Activated T-helper 17 cell treated with anti-CD3 and anti-CD28 coated beads, Interleukin-2, amount 50 U/mL, for 72 hours (primary cell): ENCODE measurements around the gene ENC1. TPM values are rescaled to one million over a fixed set of nuclear protein-coding genes. Genes with fewer than 3 reads are reported as not detected.

ENCODE experiments used
- ATAC-seq: fragments of 150-1000 bp; cut with Tn5 transposase; replicated peaks from 2 replicates; pipeline ENCODE4 v1.10.0; 2021; ENCODE audit warnings: mild to moderate bottlenecking, moderate library complexity
- H3K27ac Mint-ChIP-seq: one replicate; pipeline ENCODE4 v1.8.0; 2022; ENCODE audit warnings: mixed read lengths
- H3K27me3 Mint-ChIP-seq: one replicate; pipeline ENCODE4 v1.8.0; 2022; ENCODE audit warnings: mixed read lengths
- H3K36me3 Mint-ChIP-seq: one replicate; pipeline ENCODE4 v1.8.0; 2022; ENCODE audit warnings: low read depth, mild to moderate bottlenecking, mixed read lengths
- H3K4me1 Mint-ChIP-seq: one replicate; pipeline ENCODE4 v1.8.0; 2022; ENCODE audit warnings: mixed read lengths
- H3K4me3 Mint-ChIP-seq: one replicate; pipeline ENCODE4 v1.8.0; 2022; ENCODE audit warnings: mild to moderate bottlenecking, mixed read lengths
- H3K9me3 Mint-ChIP-seq: one replicate; pipeline ENCODE4 v1.8.0; 2022; ENCODE audit warnings: mixed read lengths
- total RNA-seq, 2 donors: library from RNA; stranded (reverse); gene quantifications; one replicate each; pipeline ENCODE4 v1.2.3, GENCODE V29; 2022

ENC1 gene
- total RNA-seq, 2 donors from 2014 or later: 0.42 to 0.89 TPM

- Mint-ChIP-seq H3K4me1 (no peaks in the 10 kb centered on the region), H3K4me3 (no peak overlapping the region), H3K36me3 (no peaks in the 10 kb centered on the region), H3K27me3 (peaks cover 16% of the 10 kb centered on the region), H3K9me3 (no peaks in the 10 kb centered on the region), H3K27ac (no peak overlapping the region)
- ATAC-seq: no peak
Observed at GRCh38 chr5:74667396-74667795, 26.9 kb upstream of the ENC1 start.

GRCh38 chr5:74665816-74666215 is 25.3 kb upstream of the ENC1 start:
- H3K27ac Mint-ChIP-seq: no peak overlapping the region
- no peaks in the 10 kb centered on the region for H3K36me3 Mint-ChIP-seq
- peaks cover 17% of the 10 kb centered on the region for H3K27me3 Mint-ChIP-seq
- H3K4me3 Mint-ChIP-seq: no peak overlapping the region
- ATAC-seq: no peak
- H3K4me1 Mint-ChIP-seq: no peaks in the 10 kb centered on the region
- no peaks in the 10 kb centered on the region for H3K9me3 Mint-ChIP-seq

GRCh38 chr5:74665273-74665672 is 24.7 kb upstream of the ENC1 start:
- no peaks in the 10 kb centered on the region for H3K9me3 Mint-ChIP-seq
- no peaks in the 10 kb centered on the region for H3K36me3 Mint-ChIP-seq
- no peak overlapping the region for H3K27ac Mint-ChIP-seq
- peaks cover 20% of the 10 kb centered on the region for H3K27me3 Mint-ChIP-seq
- no peak overlapping the region for H3K4me3 Mint-ChIP-seq
- no peak for ATAC-seq
- no peaks in the 10 kb centered on the region for H3K4me1 Mint-ChIP-seq

GRCh38 chr5:74664551-74664950 is 24.0 kb upstream of the ENC1 start:
- Mint-ChIP-seq H3K9me3 (no peaks in the 10 kb centered on the region), H3K36me3 (no peaks in the 10 kb centered on the region), H3K27ac (no peak overlapping the region), H3K4me1 (no peaks in the 10 kb centered on the region), H3K27me3 (peaks cover 19% of the 10 kb centered on the region), H3K4me3 (no peak overlapping the region)
- no peak for ATAC-seq

- no peaks in the 10 kb centered on the region for H3K36me3 Mint-ChIP-seq
Observed at GRCh38 chr5:74660873-74661272, 20.3 kb upstream of the ENC1 start.

GRCh38 chr5:74660140-74660539 is 19.6 kb upstream of the ENC1 start:
- Mint-ChIP-seq H3K4me1 (no peaks in the 10 kb centered on the region), H3K27me3 (peaks cover 21% of the 10 kb centered on the region), H3K27ac (no peak overlapping the region)

More at GRCh38 chr5:74660873-74661272, 20.3 kb upstream of the ENC1 start:
- Mint-ChIP-seq H3K27me3 (peaks cover 21% of the 10 kb centered on the region), H3K9me3 (no peaks in the 10 kb centered on the region), H3K4me3 (no peak overlapping the region), H3K4me1 (no peaks in the 10 kb centered on the region), H3K27ac (no peak overlapping the region)
- no peak for ATAC-seq

GRCh38 chr5:74659172-74659571 is 18.6 kb upstream of the ENC1 start:
- Mint-ChIP-seq H3K9me3 (no peaks in the 10 kb centered on the region), H3K4me3 (no peak overlapping the region), H3K4me1 (no peaks in the 10 kb centered on the region), H3K27me3 (peaks cover 21% of the 10 kb centered on the region), H3K36me3 (no peaks in the 10 kb centered on the region), H3K27ac (no peak overlapping the region)
- ATAC-seq: no peak

More at GRCh38 chr5:74660140-74660539, 19.6 kb upstream of the ENC1 start:
- no peaks in the 10 kb centered on the region for H3K36me3 Mint-ChIP-seq
- ATAC-seq: no peak
- H3K9me3 Mint-ChIP-seq: no peaks in the 10 kb centered on the region
- no peak overlapping the region for H3K4me3 Mint-ChIP-seq

- Mint-ChIP-seq H3K27me3 (peaks cover 12% of the 10 kb centered on the region), H3K36me3 (no peaks in the 10 kb centered on the region), H3K4me3 (no peak overlapping the region), H3K9me3 (no peaks in the 10 kb centered on the region), H3K27ac (no peak overlapping the region), H3K4me1 (no peaks in the 10 kb centered on the region)
- no peak for ATAC-seq
Observed at GRCh38 chr5:74657165-74657564, 16.6 kb upstream of the ENC1 start.

- peaks cover 6% of the 10 kb centered on the region for H3K27me3 Mint-ChIP-seq
- no peaks in the 10 kb centered on the region for H3K36me3 Mint-ChIP-seq
- ATAC-seq: no peak
- H3K9me3 Mint-ChIP-seq: no peaks in the 10 kb centered on the region
- no peaks in the 10 kb centered on the region for H3K4me1 Mint-ChIP-seq
- no peak overlapping the region for H3K27ac Mint-ChIP-seq
- H3K4me3 Mint-ChIP-seq: no peak overlapping the region
Observed at GRCh38 chr5:74655716-74656115, 15.2 kb upstream of the ENC1 start.

- H3K4me1 Mint-ChIP-seq: no peaks in the 10 kb centered on the region
- no peak overlapping the region for H3K4me3 Mint-ChIP-seq
- H3K27me3 Mint-ChIP-seq: peaks cover 6% of the 10 kb centered on the region
- no peak overlapping the region for H3K27ac Mint-ChIP-seq
- ATAC-seq: no peak
- no peaks in the 10 kb centered on the region for H3K36me3 Mint-ChIP-seq
- H3K9me3 Mint-ChIP-seq: no peaks in the 10 kb centered on the region
Observed at GRCh38 chr5:74655206-74655605, 14.7 kb upstream of the ENC1 start.

GRCh38 chr5:74653991-74654390 is 13.5 kb upstream of the ENC1 start:
- no peaks in the 10 kb centered on the region for H3K36me3 Mint-ChIP-seq
- H3K4me1 Mint-ChIP-seq: no peaks in the 10 kb centered on the region
- H3K4me3 Mint-ChIP-seq: no peak overlapping the region
- no peak overlapping the region for H3K27ac Mint-ChIP-seq
- no peaks in the 10 kb centered on the region for H3K9me3 Mint-ChIP-seq
- no peak for ATAC-seq
- H3K27me3 Mint-ChIP-seq: peaks cover 13% of the 10 kb centered on the region

GRCh38 chr5:74652576-74652975 is 12.0 kb upstream of the ENC1 start:
- no peaks in the 10 kb centered on the region for H3K9me3 Mint-ChIP-seq
- peaks cover 13% of the 10 kb centered on the region for H3K27me3 Mint-ChIP-seq
- no peak overlapping the region for H3K27ac Mint-ChIP-seq
- H3K4me1 Mint-ChIP-seq: no peaks in the 10 kb centered on the region
- ATAC-seq: no peak
- H3K36me3 Mint-ChIP-seq: no peaks in the 10 kb centered on the region
- H3K4me3 Mint-ChIP-seq: no peak overlapping the region

GRCh38 chr5:74651710-74652109 is 11.2 kb upstream of the ENC1 start:
- Mint-ChIP-seq H3K27ac (no peak overlapping the region), H3K36me3 (no peaks in the 10 kb centered on the region), H3K4me1 (no peaks in the 10 kb centered on the region), H3K9me3 (no peaks in the 10 kb centered on the region), H3K4me3 (no peak overlapping the region), H3K27me3 (peaks cover 9% of the 10 kb centered on the region)
- no peak for ATAC-seq

GRCh38 chr5:74649421-74649973 is 9.0 kb upstream of the ENC1 start:
- Mint-ChIP-seq H3K4me1 (no peaks in the 10 kb centered on the region), H3K27me3 (peaks cover 9% of the 10 kb centered on the region), H3K4me3 (no peak overlapping the region), H3K27ac (no peak overlapping the region), H3K9me3 (no peaks in the 10 kb centered on the region), H3K36me3 (no peaks in the 10 kb centered on the region)
- no peak for ATAC-seq

GRCh38 chr5:74648835-74649293 is 8.3 kb upstream of the ENC1 start:
- Mint-ChIP-seq H3K27ac (no peak overlapping the region), H3K4me3 (no peak overlapping the region), H3K4me1 (no peaks in the 10 kb centered on the region), H3K9me3 (no peaks in the 10 kb centered on the region), H3K27me3 (peaks cover 9% of the 10 kb centered on the region), H3K36me3 (no peaks in the 10 kb centered on the region)
- peak; percentile 82 for ATAC-seq

GRCh38 chr5:74647096-74647495 is 6.6 kb upstream of the ENC1 start:
- Mint-ChIP-seq H3K9me3 (no peaks in the 10 kb centered on the region), H3K4me3 (no peak overlapping the region), H3K27me3 (peaks cover 15% of the 10 kb centered on the region), H3K27ac (no peak overlapping the region), H3K4me1 (peaks cover 2% of the 10 kb centered on the region), H3K36me3 (no peaks in the 10 kb centered on the region)
- ATAC-seq: no peak
